Stomach (tissue), 4 donors: ENCODE measurements around the gene PAAF1.

Experiments
- CTCF ChIP-seq, 7 experiments: fragments of 450-650 bp in 4 of 7; fragments of 200-600 bp in 3 of 7; sonication (generic) in 3 of 7; IDR thresholded peaks; one replicate each; pipeline ENCODE4 v1.5.1; 2016 to 2019; ENCODE audit warnings: antibody characterized with exemption in 7 of 7, control low read depth in 2 of 7, mild to moderate bottlenecking in 1 of 7
- EP300 ChIP-seq: sonication (generic); formaldehyde crosslinking; IDR thresholded peaks from one replicate; pipeline ENCODE4 v1.6.1; 2017; ENCODE audit warnings: antibody characterized with exemption
- POLR2A ChIP-seq, 4 donors: fragments of 450-650 bp; IDR thresholded peaks; one replicate each; pipeline ENCODE4 v1.6.1; 2016; ENCODE audit warnings: antibody characterized with exemption in 4 of 4, control low read depth in 2 of 4, mild to moderate bottlenecking in 1 of 4, moderate library complexity in 1 of 4
- POLR2AphosphoS5 ChIP-seq, 3 donors: sonication (generic); formaldehyde crosslinking; IDR thresholded peaks; one replicate each; pipeline ENCODE4 v1.6.1; 2016; ENCODE audit warnings: antibody characterized with exemption in 3 of 3

DNA sequence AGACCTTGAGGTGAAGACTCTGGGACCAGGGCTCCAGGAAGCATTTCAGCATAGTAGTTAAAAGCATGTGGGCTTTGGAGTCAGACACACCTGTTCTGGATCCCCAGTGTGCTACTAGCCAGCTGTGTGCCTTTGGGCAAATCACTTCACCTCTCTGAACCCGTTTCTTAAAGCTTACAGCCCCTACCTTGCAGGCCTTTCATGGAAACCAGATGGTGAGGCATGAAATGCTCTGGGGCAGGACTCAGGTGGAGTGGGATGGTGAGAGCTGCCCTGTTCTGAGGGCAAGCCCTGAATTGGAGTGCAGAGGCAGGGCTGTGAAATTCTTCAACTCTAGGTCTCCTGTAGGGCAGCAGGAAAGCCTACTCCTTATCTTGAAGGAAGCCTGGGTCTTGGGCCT lies 95.4 kb downstream of the PAAF1 start:
- TF ChIP-seq POLR2AphosphoS5 (IDR thresholded peaks at IDR 0.05) (no peak), CTCF (IDR thresholded peaks at IDR 0.05) (no peak), EP300 (no peak), POLR2A (IDR thresholded peaks at IDR 0.05) (no peak)
